NCI-H524 treated with DMSO at 0.1 percent for 48 hours (cell line): ENCODE measurements around the gene GFOD2.

Source experiments
- DNase-seq: peaks from one replicate; lab custom pipeline; 2025; lab: John Stamatoyannopoulos, UW

The GFOD2 gene

DNA sequence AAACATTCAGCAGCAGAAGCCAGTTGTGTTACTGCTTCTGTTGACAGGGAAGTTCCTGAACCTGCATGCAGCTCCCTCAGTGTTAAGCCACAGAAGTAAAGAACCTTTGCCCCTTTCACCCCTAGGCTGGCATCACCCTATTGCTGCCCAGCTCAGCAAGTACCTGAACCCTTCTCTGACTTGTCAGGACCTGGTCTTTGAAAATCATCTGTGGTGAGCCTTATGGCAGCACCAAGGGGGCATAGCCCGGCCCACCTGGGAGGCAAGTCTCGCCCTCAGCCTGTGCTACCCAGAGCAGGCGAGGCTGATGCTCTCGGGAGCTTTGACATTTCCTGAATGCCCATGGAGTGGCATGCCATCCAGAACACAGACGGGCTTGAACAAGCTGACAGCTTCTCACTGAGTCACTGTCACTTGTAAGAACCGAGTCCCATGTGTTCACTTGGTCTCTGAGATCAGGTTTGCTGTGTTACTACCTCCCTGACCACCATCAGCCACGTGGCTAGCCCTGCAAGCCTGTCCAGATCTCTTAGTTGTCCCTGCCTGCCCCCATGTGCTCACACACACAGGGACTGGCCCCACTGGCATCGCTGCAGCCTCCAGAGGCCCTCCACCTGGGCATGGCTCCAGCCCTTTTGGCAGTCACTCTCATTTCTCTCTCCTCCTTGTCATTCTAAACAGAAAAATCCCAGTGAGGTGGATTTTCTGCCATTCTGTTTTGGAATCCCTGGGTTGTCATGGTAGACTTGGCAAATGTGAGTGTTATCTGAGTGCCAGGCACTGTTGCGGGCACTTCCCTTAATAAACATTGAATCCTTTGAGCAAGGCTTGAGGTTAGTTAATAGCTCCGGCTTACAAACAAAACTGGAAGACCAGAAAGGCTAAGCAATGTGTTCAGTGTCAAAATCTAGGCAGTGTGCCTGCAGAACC is 77.1 kb downstream of the GFOD2 start:
- no peak for DNase-seq

DNA sequence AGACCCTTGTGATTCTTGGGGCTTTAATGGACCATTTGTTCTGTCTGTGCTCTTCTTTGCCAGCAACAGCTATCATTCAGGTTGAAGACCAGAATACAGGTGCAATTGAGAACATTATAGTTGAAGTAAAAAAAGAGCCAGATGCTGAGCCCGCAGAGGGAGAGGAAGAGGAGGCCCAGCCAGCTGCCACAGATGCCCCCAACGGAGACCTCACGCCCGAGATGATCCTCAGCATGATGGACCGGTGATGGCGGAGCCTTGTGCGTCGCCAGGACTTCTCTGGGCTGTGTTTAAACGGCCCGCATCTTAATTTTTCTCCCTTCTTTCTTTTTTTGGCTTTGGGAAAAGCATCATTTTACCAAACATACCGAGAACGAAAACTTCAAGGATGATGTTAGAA is 81.5 kb downstream of the GFOD2 start:
- no peak for DNase-seq

DNA sequence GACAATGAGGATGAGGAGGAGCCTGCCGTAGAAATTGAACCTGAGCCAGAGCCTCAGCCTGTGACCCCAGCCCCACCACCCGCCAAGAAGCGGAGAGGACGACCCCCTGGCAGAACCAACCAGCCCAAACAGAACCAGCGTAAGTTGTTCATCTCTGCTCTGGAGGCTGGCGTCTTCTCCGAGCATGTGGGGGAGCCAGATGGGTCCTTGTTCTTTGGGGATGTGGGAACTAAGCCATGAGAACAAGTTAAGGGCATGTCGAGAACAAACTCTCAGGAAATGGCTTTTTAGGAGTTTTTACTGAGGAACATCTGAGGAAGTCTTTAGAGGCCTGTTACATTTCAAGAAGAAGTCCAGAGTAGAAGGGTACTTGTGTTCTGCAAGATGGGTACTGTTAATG is 82.4 kb downstream of the GFOD2 start:
- DNase-seq, result no peak

DNA sequence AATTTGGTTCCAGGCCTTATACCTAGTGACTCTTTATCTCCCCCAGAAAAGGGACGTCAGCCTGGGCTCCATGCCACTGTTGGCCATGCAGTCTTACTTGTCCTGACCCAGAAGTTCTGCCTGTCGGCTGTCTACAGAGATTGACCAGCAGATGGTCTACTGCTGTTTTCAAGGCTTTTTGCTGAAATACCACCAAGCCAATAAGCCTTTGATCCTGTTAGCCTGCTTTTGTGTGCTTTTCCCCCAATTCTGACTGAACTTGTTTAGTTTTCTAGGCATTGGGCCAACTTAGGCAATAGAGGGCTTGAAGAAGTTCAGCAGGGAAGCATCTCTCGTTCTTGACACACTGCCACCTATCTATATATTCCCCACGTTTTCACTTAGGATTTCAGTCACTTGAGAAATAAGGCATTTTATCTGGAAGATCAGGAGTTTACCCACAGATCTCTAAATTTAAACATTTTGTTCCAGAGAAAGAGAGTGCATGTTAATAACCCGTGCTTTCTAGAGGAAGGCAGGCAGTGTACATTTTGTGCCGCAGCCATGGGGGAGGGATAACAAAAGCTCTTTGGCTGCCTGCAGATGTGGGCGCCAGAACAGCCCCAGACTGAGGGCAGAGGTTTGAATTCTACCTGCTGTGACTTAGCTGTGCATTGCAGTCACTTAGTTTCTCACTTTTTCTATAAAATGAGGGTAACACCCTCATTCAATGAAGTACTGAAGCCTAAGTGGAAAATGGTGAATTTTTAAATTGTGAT is 86.5 kb downstream of the GFOD2 start:
- no peak for DNase-seq

DNA sequence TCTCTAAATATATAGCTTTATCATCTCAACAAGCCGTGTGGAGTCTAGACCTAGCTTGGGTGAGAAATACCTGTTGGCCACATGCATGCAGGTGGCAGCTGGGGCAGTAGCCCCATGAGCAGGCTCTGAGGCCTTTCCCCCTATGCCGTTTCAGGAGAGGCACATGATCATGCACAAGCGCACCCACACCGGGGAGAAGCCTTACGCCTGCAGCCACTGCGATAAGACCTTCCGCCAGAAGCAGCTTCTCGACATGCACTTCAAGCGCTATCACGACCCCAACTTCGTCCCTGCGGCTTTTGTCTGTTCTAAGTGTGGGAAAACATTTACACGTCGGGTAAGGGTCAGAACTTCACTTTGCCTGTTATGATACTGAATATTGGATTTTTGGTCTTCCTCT is 90.9 kb downstream of the GFOD2 start:
- DNase-seq, result no peak
